HG02623 (cell line): Measurements from ENCODE around the gene PLAAT2.
A peak's percentile ranks its signal among the peaks of the same experiment; 100 is the strongest.
"Not testable (repeated sequence)": the region's sequence is repeated elsewhere in the genome, so short reads cannot be mapped to it uniquely, and the experiment has no call there.

Experiments
- ATAC-seq: cut with Tn5 transposase; IDR thresholded peaks from one replicate; pipeline ENCODE4 v1.9.1; 2021; ENCODE audit warnings: moderate library complexity; ENCODE audit not compliant: unreplicated experiment

PLAAT2 gene

DNA sequence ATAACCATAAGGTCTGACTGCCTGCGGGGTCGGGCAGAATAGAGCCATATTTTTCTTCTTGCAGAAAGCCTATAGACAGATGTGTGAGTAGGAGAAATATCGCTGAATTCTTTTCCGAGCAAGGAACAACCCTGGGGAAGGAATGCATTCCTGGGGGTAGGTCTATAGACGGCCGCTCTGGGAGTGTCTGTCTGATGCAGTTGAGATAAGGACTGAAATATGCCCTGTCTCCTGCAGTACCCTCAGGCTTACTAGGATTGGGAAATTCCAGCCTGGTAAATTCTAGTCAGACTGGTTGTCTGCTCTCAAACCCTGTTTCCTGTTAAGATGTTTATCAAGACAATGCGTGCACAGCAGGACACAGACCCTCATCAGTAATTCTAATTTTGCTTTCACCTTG, 18.0 kb upstream of the PLAAT2 start:
- not testable (repeated sequence) for ATAC-seq

DNA sequence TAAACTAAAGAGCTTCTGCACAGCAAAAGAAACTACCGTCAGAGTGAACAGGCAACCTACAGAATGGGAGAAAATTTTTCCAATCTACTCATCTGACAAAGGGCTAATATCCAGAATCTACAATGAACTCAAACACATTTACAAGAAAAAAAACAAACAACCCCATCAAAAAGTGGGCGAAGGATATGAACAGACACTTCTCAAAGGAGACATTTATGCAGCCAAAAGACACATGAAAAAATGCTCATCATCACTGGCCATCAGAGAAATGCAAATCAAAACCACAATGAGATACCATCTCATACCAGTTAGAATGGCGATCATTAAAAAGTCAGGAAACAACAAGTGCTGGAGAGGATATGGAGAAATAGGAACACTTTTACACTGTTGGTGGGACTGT, 15.7 kb upstream of the PLAAT2 start:
- ATAC-seq, result not testable (repeated sequence)

DNA sequence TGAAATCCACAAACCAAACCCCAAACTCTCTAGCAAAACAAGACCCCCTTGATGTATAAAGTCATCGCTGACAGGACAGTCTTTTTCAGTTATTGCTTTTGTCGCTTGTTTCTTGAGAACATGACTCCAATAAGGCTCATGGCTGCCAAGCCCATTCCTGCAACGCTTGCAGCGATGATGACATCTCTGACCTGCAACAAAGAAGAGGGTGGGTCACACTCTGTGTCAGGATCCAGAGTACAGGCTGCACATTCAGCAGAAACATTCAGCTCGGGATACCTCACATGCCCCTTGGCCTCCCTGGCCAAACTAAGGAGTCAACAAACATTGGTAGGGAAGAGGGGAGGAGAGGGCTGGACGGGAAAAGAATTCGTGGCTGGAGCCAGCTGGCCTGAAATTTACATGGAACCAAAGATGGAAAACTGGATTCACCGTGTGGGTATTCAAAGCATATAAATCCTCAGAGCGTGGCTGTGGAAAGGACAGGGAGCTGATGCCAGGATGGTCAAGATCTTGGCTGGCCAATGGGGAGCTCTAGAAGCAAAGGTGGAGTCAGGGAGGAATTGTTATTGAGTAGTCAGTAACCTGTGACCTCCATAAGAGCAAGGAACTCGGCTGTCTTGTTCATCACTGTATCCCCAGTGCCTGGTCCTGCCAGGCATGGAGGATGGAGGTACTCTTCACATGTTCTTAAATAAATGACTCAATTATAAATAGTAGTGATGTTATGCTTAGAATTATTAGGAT, 11.8 kb upstream of the PLAAT2 start:
- ATAC-seq, result no peak

DNA sequence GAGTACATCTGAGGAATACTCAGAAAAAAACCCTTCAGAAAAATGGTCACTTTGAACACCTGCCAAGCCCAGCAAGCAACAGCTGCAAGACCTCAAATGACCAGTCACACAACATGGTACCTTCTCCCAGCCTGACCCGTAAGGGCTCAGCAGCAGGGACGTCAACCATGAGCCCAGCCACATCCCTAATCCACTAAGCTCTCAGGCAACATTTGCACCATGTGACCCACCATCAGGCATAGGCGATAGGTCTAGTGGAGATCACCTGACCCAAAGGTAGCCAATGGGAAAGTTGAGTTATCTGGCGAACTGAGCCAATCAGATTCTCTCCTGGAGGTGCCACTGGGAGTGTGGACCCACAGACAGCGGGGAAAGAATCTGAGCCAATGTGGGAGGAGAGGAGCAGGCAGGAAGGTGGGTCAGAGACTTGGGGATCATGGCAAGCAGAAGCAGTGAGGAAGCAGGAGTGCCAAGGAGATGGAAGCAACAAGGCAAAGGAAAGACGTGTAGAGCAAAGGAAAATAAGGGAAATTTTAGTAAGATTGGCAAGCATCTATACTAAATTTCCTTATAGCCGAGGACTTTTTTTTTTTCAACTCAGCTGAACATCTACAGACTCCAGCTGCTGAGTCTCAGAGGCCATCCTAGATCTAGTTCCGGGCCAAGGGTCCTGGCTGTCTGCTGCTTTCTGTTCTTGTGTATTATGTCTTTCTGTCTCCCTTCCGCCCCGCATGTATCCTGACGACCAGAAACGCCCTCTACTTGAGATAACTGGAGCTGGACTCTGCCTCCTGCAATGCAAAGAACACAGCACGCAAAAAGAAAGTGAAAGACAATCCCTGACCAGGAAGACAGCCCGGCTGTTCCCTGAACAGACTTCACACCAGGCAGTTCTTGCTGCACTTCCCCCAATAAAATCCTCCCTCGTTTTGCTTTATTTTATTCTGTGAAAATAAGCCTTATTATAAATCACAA, 11.0 kb upstream of the PLAAT2 start:
- ATAC-seq, result no peak

DNA sequence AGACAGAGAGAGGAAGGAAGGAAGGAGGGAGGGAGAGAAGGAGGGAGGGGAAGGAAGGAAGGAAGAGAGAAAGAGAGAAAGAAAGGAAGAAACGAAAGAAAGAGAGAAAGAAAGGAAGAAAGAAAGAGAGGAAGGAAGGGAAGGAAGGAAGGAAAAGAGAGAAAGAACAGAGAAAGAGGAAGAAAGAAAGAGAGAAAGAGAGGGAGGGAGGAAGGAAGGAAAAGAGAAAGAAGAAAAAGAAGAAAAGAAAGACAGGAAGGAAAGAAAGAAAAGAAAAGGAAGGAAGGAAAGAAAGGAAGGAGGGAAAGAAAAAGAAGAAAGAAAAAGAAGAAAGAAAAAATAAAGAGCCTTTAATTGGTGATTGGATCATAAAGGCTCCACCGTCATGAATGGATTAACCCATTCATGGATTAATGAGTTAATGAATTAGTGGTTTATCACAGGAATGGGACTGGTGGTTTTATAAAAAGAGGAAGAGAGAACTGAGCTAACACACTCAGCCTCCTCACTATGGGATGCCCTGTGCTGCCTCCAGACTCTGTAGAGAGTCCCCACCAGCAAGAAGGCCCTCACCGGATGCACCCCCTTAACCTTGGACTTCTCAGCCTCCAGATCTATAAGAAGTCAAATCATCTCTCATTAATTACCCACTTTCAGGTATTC, 9.0 kb upstream of the PLAAT2 start:
- no peak for ATAC-seq

DNA sequence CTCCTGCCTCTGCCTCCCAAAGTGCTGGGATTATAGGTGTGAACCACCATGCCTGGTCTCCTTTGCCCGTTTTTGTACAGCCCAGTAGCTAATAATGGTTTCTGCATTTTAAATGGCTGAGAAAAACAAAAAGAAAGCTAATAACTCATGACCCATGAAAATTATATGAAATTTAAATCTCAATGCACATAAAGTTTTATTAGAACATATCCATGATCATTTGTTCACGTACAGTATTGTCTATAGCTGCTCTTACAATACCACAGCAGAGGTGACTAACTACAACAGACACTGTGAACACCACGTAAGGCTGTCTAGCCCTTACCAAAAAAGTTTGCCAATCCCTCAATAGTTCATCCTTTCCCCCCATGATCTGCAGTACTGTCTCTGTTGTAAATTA, 6.4 kb upstream of the PLAAT2 start:
- ATAC-seq, result no peak

DNA sequence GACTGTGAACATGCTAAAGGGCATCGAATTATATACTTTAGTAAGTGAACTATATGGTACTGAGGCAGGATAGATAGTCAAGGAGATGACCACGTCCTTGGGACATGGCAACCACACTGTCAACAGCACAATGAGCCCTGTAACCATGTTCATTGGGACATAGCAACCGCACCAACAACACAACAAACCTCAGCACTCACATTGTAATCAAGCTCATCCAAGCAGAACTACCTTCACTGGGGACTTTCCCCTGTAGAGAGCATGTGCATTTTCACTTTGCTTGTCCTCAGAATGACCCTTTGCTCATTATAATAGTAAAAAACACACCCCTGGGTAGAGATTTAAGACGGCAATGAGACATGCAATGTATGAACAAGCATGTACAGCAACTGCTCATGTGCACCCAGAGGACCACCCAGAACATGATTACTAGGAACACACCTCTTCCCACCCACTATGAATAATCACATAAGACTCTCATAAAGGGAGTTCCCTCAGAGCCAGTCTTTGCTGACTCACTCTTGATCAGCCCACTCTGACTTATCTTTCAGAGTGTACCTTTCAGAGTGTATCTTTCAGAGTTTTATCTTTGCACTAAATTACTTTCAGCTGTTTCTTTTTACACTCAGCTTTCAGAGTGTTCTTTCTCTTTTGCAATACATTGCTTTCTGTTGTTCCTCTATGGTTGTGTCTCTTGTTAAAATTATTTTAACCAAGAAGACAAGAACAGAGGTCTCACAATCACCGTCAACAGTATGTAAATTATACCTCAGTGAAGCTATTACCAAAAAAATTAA, 4.1 kb upstream of the PLAAT2 start:
- ATAC-seq, result peak; percentile 71

DNA sequence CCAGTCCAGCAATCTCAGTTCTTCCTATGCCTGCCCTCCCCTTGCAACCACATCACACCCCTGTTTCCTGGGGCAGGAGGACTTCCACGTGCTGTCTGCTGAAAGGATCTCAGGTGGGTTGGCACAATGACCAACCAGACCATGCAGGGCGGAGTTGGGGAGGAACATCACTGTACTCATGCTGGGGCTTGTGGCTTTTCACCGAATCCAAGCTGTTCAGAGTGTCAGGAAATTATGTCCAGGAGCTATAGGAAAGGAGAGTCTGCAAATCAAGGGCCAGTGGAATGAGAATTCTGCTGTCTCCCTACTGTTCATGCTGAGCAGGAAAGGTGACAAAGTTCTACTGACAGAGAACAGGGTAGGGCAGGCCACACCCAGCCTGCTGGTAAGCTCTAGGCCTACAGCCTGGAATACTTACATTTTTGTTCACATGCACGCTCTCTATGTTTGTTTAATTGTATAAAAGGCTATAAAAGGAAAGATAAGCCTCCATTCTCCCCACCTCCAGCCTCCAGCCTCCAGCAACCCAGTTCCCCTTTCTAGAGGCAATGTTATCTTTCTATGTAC, 1.7 kb upstream of the PLAAT2 start:
- ATAC-seq, result no peak

DNA sequence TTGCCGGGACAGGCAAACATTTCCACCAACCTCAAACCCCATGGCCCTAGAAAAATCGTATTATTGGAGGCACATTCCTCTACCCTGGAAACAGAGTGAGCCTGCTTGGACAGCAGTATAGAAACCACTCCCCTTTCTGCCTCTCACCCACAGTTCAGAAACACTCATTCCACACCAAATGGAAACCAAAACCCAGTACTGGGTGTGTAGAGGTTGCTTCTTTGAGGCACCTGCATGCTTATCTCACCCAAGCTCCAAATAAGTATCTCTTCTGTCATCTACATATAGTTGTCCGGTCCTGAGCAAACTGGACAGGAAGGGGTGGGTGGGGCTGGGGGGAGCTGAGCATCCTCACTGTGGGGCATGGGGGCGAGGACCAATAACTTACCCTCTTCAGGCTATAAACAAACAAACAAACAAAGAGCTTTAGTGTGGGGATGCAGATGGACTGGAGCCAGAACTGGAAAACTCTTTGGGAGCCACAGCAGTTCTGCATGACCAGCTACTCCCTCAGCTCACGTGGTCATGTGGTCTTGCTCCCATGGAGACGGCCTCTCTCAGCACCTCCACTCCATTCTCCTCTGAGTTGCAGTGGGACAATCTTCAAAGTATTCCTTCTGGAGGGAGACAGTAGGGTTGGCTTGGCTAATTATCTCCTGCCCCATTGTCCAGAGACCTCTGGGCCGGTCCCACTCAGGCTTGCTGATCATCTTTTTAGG, 1.0 kb upstream of the PLAAT2 start:
- peak; percentile 80 for ATAC-seq

DNA sequence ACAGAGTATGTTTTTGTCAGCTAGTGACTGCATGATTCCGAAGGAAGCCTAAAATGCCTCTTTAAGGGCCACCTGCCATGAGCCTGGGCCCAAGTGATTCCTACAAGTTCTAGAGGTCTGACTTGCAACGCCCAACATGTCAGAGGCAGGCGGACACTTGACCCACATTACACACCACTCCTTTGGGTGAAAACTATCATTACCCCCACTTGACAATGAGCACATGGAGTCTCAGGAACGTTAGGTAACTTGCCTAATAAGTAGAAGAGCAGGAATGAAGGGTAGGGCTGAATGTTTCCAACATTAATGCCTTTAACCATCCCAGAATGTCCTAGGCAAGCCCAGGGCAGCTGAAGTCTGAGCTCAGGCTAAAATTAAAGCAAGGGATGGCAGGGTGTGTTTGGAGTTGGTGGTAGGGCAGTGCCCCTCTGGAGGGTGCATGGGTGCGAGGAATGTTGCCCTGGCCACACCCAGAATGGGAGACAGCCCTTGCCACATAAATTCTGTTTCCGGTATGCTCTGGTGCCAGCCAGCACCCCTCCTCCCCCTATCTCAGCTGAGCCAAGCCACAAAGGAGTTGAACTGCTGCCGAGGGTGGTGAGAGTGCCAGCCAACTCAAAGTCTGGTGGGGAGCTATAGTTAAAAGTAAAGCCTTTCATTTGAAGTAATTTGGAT, 2.5 kb downstream of the PLAAT2 start:
- ATAC-seq, result no peak

DNA sequence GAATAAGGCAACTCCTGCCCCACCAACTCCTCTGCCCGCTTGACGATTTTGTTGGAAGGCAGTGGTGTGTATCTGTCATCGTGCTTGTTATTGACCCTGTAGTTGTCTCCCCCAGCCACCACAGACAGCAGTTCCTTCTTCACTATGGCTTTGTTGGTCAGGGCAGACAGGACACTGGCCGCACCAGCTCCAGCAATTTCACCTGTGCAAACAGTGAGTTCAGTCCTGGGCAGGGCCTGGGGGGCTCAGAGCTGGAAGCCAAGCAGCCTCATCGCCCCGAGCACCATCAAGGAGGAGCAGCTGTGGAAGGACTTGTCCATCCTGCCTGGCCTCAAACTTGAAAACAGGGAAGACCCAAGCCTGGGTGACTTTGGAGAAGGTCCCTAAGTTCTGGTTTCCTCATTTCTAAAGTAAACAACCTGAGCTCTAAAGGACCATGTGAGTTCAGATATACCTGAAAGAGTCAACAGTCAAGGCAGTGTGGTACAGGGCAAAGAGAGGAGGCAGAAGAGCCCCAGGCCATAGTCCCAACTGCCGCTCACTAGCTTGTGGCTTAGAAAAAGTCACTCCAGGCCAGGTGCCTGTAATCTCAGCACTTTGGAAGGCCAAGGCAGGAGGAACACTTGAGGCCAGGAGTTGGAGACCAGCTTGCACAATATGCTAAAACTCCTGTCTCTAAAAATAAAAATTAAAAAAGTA, 4.6 kb downstream of the PLAAT2 start:
- ATAC-seq, result no peak

DNA sequence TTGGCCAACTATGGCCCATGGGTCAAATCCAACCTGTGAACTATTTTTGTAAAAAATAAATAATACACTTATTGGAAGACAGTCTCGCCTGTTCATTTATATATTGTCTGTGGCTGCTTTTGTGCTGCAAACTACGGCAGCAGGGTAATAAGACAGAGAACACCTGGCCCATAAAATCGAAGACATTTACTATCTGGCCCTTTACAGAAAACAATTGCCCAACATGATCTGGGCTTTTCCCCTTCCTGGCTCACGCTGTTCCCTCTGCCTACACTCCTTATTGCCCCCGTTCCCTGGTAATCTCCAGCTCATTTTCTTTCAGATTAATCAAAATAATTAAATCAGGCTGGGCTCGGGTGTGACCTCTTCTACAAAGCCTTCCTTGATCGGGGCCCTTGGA, 5.6 kb downstream of the PLAAT2 start:
- no peak for ATAC-seq

DNA sequence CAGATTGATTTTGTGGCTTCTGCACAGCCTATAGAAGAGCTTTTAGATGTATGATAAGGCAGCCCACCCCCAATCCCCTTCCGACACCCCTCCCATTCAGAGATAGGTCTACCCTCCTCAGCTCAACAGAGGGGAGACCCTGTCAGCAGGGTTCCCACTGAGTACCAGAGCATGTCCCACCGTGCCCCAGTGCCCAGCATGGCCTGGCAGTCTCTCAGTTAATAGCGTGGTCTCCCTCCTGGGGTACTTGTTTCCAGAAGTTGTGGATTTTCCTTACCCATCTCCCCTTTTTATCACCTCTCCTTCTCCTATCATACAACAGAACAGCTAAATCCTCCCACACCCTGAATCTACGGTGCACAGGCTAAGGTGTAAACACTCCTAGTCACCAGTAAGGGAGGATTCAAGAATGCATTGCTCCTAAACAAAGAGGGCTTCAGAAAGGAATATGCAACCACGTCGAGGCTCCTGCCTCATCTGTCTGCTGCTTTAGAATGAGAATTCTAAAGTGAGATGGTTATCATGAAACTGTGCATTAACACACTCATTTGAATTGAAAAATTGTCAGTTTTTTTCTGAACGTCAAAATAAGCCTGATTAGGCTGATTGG, 6.7 kb downstream of the PLAAT2 start:
- no peak for ATAC-seq

DNA sequence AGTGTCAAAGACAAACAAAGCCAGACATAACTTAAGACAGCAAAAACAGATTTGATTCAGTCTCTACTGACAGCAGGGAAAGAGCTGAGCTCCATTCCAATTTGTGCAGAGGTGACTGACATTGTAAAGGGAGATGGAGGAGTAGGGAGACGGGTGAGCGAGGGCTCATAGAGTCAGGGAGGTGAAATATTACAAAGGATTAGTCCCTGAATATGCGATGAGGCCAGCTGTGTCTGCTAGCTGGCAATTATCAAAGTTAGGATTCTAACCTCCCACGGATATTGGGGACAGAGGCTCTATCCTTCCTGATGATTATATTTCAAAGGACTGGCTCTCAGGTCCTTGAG, 8.3 kb downstream of the PLAAT2 start:
- ATAC-seq, result no peak

DNA sequence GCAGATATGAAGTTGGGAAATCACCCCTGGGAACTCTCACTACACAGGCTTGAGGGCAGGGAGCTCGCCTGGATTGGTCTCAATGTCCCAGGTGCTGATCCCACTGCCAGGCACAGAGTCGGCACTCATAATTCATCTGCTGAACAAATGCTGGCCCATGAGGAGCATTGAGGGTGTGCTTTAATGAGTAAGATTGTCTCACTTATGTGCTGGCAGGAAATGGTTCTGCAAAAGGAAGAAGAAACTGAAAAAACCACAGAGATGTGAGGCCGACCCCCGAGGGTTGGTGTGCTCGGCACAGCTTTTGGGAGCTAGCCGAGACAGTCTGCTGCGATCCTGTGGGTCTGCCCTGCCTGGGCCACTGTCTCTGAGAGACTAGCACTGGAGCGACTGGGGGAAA, 9.4 kb downstream of the PLAAT2 start:
- ATAC-seq, result peak; percentile 87

DNA sequence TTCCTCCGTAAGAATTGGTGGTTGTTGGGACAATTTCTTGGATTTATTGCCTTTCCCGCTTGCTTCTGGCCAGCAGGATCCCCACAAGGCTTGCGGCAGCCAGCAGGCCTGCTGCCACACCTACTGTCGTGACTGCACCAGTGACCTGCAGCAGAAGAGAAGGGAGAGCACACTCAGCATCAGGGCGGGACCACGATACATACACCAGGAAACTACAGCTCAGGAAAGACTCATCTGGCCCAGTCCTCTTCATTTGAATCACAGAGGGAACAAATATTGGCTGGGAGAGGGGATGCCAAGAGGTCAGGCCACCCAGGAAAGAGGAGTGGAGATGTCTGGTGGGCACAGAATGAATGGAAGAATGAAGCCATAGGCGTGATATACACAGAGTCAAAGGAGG, 10.3 kb downstream of the PLAAT2 start:
- no peak for ATAC-seq

DNA sequence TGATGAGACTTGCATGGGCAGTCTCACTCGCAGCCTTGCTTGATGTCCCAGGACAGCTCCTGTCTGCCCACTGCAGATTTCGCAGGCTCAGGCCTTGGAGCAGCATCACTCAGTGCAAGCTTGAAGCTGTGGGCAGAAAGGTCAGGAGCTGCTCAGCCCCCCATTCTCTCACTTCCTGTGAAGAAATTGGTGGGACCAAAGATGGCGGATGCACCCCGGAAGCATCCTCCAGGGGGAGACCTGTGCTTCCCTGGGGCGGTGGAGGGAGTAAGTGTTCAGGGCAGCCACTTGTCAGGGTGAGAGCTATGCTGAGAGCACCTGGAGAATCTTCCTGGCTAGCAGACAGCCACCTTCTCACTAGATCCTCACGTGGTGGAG, 11.3 kb downstream of the PLAAT2 start:
- ATAC-seq, result no peak

DNA sequence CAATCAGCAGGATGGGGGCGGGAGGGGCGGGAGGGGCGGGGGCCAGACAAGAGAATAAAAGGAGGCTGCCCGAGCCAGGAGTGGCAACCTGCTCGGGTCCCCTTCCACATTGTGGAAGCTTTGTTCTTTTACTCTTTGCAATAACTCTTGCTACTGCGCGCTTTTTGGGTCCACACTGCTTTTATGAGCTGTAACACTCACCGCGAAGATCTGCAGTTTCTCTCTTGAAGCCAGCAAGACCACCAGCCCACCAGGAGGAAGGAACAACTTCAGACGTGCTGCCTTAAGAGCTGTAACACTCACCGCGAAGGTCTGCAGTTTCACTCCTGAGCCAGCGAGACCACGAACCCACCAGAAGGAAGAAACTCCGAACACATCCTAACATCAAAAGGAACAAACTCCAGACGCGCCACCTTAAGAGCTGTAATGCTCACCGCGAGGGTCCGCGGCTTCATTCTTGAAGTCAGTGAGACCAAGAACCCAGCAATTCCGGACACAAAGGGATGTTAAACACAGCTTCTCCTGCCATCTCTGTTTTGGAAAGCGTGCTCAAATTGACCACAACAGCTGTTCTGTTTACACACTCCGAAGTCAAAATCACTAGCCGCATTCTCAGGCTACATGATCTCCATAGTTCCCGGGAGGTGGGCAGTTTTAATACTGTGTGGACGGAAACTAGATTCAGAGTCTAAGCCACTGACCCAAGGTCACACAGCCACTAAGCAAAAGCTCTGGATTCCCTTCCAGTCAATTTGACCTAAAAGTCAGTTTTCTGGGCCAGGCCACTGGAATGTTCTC, 11.9 kb downstream of the PLAAT2 start:
- ATAC-seq, result no peak
